HG02970 (cell line): ENCODE data around the gene PCDHGA6.

Experiments used
- ATAC-seq: cut with Tn5 transposase; IDR thresholded peaks from one replicate; pipeline ENCODE4 v1.9.1; 2021; ENCODE audit warnings: mild to moderate bottlenecking, moderate library complexity, moderate number of reproducible peaks; ENCODE audit not compliant: unreplicated experiment, low FRiP score

PCDHGA6 gene

DNA sequence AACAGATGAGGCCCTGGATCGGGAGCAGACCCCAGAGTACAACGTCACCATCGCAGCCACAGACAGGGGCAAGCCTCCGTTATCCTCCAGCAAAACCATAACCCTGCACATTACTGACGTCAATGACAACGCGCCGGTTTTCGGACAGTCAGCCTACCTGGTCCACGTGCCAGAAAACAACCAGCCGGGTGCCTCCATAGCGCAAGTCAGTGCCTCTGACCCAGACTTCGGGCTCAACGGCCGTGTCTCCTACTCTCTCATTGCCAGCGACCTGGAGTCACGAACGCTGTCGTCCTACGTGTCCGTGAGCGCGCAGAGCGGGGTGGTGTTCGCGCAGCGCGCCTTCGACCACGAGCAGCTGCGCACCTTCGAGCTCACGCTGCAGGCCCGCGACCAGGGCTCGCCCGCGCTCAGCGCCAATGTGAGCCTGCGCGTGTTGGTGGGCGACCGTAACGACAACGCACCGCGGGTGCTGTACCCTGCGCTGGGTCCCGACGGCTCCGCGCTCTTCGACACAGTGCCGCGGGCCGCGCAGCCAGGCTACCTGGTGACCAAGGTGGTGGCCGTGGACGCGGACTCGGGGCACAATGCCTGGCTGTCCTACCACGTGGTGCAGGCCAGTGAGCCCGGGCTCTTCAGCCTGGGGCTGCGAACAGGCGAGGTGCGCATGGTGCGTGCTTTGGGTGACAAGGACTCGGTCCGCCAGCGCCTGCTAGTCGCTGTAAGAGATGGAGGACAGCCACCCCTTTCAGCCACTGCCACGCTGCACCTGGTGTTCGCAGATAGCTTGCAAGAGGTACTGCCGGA is 45.6 kb downstream of the PCDHGA6 start:
- no peak for ATAC-seq

DNA sequence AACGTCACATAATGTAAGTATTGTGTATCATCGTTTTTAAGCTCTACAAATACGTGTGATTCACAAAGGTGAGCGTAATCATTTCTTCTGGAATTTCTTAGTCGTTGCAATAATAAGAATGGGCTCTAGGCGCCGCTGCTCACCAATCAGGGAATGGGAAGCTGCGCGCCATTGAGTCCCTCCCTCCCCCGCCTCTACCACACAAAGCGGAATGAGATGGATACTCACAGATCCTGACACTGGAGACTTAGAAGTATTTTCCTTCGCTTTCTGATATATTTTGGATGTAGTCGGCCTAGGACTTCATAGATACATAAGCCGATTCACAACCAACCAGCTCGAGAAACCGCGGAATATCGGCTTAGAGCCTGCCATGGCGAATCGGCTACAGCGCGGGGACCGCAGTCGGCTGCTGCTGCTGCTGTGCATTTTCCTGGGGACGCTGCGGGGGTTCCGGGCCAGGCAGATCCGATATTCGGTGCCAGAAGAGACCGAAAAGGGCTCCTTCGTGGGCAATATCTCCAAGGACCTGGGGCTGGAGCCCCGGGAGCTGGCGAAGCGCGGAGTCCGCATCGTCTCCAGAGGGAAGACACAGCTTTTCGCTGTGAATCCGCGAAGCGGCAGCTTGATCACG is 47.3 kb downstream of the PCDHGA6 start, which contains the start of gene PCDHGA11:
PCDHGA11 (plus strand) TSS at position 197 of the 634 bp plus-strand sequence; CDS start at position 374, 177 bp downstream.
- ATAC-seq: no peak

DNA sequence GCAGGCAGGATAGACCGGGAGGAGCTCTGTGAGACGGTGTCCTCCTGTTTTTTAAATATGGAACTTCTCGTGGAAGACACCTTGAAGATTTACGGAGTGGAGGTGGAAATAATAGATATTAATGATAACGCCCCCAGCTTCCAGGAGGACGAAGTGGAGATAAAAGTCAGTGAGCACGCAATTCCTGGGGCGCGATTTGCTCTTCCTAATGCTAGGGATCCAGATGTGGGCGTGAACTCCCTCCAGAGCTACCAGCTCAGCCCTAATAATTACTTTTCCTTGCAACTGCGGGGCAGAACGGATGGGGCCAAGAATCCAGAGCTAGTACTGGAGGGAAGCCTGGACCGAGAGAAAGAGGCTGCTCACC is 47.8 kb downstream of the PCDHGA6 start:
- ATAC-seq: no peak

GRCh38 chr5:141422742-141423291 is 49.1 kb downstream of the PCDHGA6 start:
- no peak for ATAC-seq

- no peak for ATAC-seq
Measured at GRCh38 chr5:141427783-141428426, 54.2 kb downstream of the PCDHGA6 start.
